A549 (cell line): ENCODE results near the gene GINS1. TPM values are rescaled to one million over a fixed set of nuclear protein-coding genes. Genes with fewer than 3 reads are reported as not detected.

Experiments
- ATAC-seq, 2 experiments: fragments of 200-7000 bp in 1 of 2; fragments of >200 bp in 1 of 2; cut with Nextera tagmentation in 1 of 2; cut with Tn5 transposase in 1 of 2; 3 replicates each; pipeline versions ENCODE4 v1.8.0 to v1.9.1; 2018 to 2020; ENCODE audit warnings: mild to moderate bottlenecking in 1 of 2, moderate library complexity in 1 of 2
- CTCF ChIA-PET: fragments of 300-600 bp; sonication (Branson Sonifier 250); formaldehyde crosslinking; extraction: SDS; loops from one replicate; lab custom pipeline; 2021; ENCODE audit warnings: antibody characterized with exemption, inconsistent platforms; lab: Yijun Ruan, JAX
- POLR2A ChIA-PET: fragments of 350-600 bp; formaldehyde crosslinking; extraction: SDS; loops from one replicate; lab custom pipeline; 2021; ENCODE audit warnings: antibody characterized with exemption, inconsistent platforms; lab: Yijun Ruan, JAX
- DNase-seq, 2 experiments: peaks; one replicate each; pipeline versions ENCODE4 v3.0.0 to v3.0.0-alpha.2; 2011 to 2016; ENCODE audit warnings: low read depth in 1 of 2, low spot score in 1 of 2
- FAIRE-seq: peaks from 2 replicates; lab custom pipeline; 2011; peaks lifted over from hg19 to GRCh38; lab: Jason Lieb, UNC
- H3K27ac ChIP-seq, 2 experiments: fragments of >200 bp; sonication (Bioruptor Twin); formaldehyde crosslinking; 3 replicates each; pipeline ENCODE4 v1.5.1; 2016 to 2017
- H3K4me1 ChIP-seq: fragments of >200 bp; sonication (Bioruptor Twin); formaldehyde crosslinking; 3 replicates; pipeline ENCODE4 v1.6.1; 2016
- H3K4me2 ChIP-seq: fragments of >200 bp; sonication (Bioruptor Twin); formaldehyde crosslinking; 3 replicates; pipeline ENCODE4 v1.6.1; 2016
- H3K4me3 ChIP-seq: fragments of >200 bp; sonication (Bioruptor Twin); formaldehyde crosslinking; 3 replicates; pipeline ENCODE4 v1.5.1; 2016
- H3K9me3 ChIP-seq: fragments of >200 bp; sonication (Bioruptor Twin); formaldehyde crosslinking; 3 replicates; pipeline ENCODE4 v1.6.1; 2016
- BCL3 ChIP-seq: fragments of >200 bp; sonication (Bioruptor Twin); formaldehyde crosslinking; IDR thresholded peaks from 3 replicates; pipeline ENCODE4 v1.6.1; 2016
- CBX2 ChIP-seq: fragments of 200-600 bp; sonication (generic); IDR thresholded peaks from 2 replicates; pipeline ENCODE4 v1.6.1; 2016; ENCODE audit warnings: low read depth, mild to moderate bottlenecking, borderline replicate concordance
- CBX8 ChIP-seq: fragments of 200-600 bp; sonication (generic); IDR thresholded peaks from 2 replicates; pipeline ENCODE4 v1.6.1; 2016
- CEBPB ChIP-seq, 2 experiments: fragments of >200 bp in 1 of 2; sonication (Bioruptor Twin) in 1 of 2; formaldehyde crosslinking in 1 of 2; IDR thresholded peaks; 2 replicates each; pipeline ENCODE4 v1.6.1; 2012 to 2016
- CHD4 ChIP-seq: fragments of 200-600 bp; sonication (generic); IDR thresholded peaks from 2 replicates; pipeline ENCODE4 v1.6.1; 2016; ENCODE audit warnings: antibody characterized with exemption, mild to moderate bottlenecking, borderline replicate concordance
- CTCF ChIP-seq: fragments of >200 bp; sonication (Bioruptor Twin); formaldehyde crosslinking; IDR thresholded peaks from 3 replicates; pipeline ENCODE4 v1.5.1; 2016
- ESRRA ChIP-seq: fragments of 150-350 bp; IDR thresholded peaks from 2 replicates; pipeline ENCODE4 v1.6.1; 2014; ENCODE audit warnings: mild to moderate bottlenecking, low read length, borderline replicate concordance
- HDAC2 ChIP-seq: fragments of 200-600 bp; sonication (generic); IDR thresholded peaks from 2 replicates; pipeline ENCODE4 v1.6.1; 2016
- KDM5A ChIP-seq: fragments of 200-600 bp; sonication (generic); IDR thresholded peaks from 2 replicates; pipeline ENCODE4 v1.6.1; 2016; ENCODE audit warnings: antibody characterized with exemption, mild to moderate bottlenecking
- MAFK ChIP-seq: fragments of 450-650 bp; IDR thresholded peaks from 2 replicates; pipeline ENCODE4 v1.6.1; 2014; ENCODE audit not compliant: partially characterized antibody
- MAX ChIP-seq: IDR thresholded peaks from 2 replicates; pipeline ENCODE4 v1.6.1; 2012
- MAZ ChIP-seq: fragments of 150-350 bp; IDR thresholded peaks from 2 replicates; pipeline ENCODE4 v1.6.1; 2014; ENCODE audit warnings: antibody characterized with exemption, low read depth, low read length, borderline replicate concordance
- NPAS2 ChIP-seq: fragments of 250-450 bp; sonication (Bioruptor Pico); IDR thresholded peaks from 2 replicates; pipeline ENCODE4 v1.8.0; 2022; ENCODE audit warnings: mild to moderate bottlenecking, moderate library complexity, borderline replicate concordance
- NR3C1 ChIP-seq: fragments of >200 bp; sonication (Bioruptor Twin); formaldehyde crosslinking; IDR thresholded peaks from 3 replicates; pipeline ENCODE4 v1.6.1; 2017
- POLR2A ChIP-seq: IDR thresholded peaks from 2 replicates; pipeline ENCODE4 v1.6.1; 2012; ENCODE audit warnings: mild to moderate bottlenecking, low read length
- RARB ChIP-seq: fragments of 250-450 bp; sonication (Bioruptor Pico); IDR thresholded peaks from 2 replicates; pipeline ENCODE4 v1.8.0; 2021; ENCODE audit warnings: mild to moderate bottlenecking, moderate library complexity
- RCOR1 ChIP-seq: fragments of 150-350 bp; IDR thresholded peaks from 2 replicates; pipeline ENCODE4 v1.6.1; 2014; ENCODE audit warnings: antibody characterized with exemption, low read length, low read depth
- REST ChIP-seq: fragments of 200-600 bp; sonication (generic); IDR thresholded peaks from 2 replicates; pipeline ENCODE4 v1.6.1; 2016; ENCODE audit warnings: antibody characterized with exemption, mild to moderate bottlenecking, moderate library complexity
- TFCP2L1 ChIP-seq: fragments of 250-450 bp; sonication (Bioruptor Pico); IDR thresholded peaks from 2 replicates; pipeline ENCODE4 v1.5.0; 2021; ENCODE audit warnings: mild to moderate bottlenecking
- ZC3H11A ChIP-seq: fragments of 450-650 bp; IDR thresholded peaks from 2 replicates; pipeline ENCODE4 v1.6.1; 2014; ENCODE audit warnings: antibody characterized with exemption, mild to moderate bottlenecking
- ZNF302 ChIP-seq: fragments of 250-450 bp; sonication (Bioruptor Pico); IDR thresholded peaks from 2 replicates; pipeline ENCODE4 v1.9.0; 2021; ENCODE audit warnings: inconsistent platforms, mild to moderate bottlenecking, moderate library complexity
- WGBS: methylation state at CpG from one replicate; pipeline ENCODE4 v1.1.6; 2017; ENCODE audit errors: missing lambda C conversion rate; 5-methylcytosine and 5-hydroxymethylcytosine counted together
- polyA plus RNA-seq, 4 experiments: library from polyadenylated mRNA; depleted of rRNA in 3 of 4; stranded (reverse); fragments of >200 nt; fragmentation: RNase III in 1 of 4; extraction: RNeasy Plus Mini Kit Qiagen cat#74134 plus additional on column Dnase treatment in 1 of 4; gene quantifications; 2 replicates in 3 of 4; 3 replicates in 1 of 4; pipeline ENCODE4 v1.2.3, GENCODE V29; 2011 to 2017

GINS1 gene
- polyA plus RNA-seq, 2 of the 4 experiments (the other 2 are of a cell fraction) = 34.2 to 46.4 TPM

GRCh38 chr20:25380945-25381614, 26.4 kb upstream of the GINS1 start:
- no peak for DNase-seq
- peaks cover 9% of the 10 kb centered on the region; the same call in 1 of the 3 replicates for H3K4me1 ChIP-seq
- H3K27ac ChIP-seq = no peak overlapping the region
- WGBS = 89% methylated on average over 7 of the region's 7 CpGs
- H3K9me3 ChIP-seq = no peaks in the 10 kb centered on the region
- no peak for FAIRE-seq
- no peak overlapping the region for H3K4me3 ChIP-seq
- TF ChIP-seq HDAC2 (no peak), MAFK (peak; percentile 25)
- TF ChIP-seq, all 56 proteins: peak for 1
- CTCF ChIA-PET = no interaction called here
- ATAC-seq = no peak
- POLR2A ChIA-PET = no interaction called here
- no peak overlapping the region for H3K4me2 ChIP-seq

GRCh38 chr20:25382704-25383370, 24.6 kb upstream of the GINS1 start:
- no peak overlapping the region for H3K4me2 ChIP-seq
- peaks cover 9% of the 10 kb centered on the region; the same call in 1 of the 3 replicates for H3K4me1 ChIP-seq
- DNase-seq (no peak), FAIRE-seq (no peak), ATAC-seq (no peak)
- WGBS = 89% methylated on average over 5 of the region's 5 CpGs
- ChIA-PET POLR2A (no interaction called here), CTCF (interaction anchor here (1.2 kb wide), 1 partner anchor 16 kb away, joined by 6 read pairs; no protein-coding TSS in a partner anchor)
- H3K4me3 ChIP-seq = no peak overlapping the region
- no peak for TF ChIP-seq POLR2A
- TF ChIP-seq RCOR1 = no peak
- TF ChIP-seq BCL3 = no peak
- no peak for TF ChIP-seq CBX2
- TF ChIP-seq NPAS2 (CRISPR knock-in tag) = no peak
- TF ChIP-seq REST = no peak
- no peak for TF ChIP-seq NR3C1
- no peak for TF ChIP-seq MAZ
- no peak for TF ChIP-seq MAX
- H3K27ac ChIP-seq = no peak overlapping the region
- no peaks in the 10 kb centered on the region for H3K9me3 ChIP-seq

- H3K4me2 ChIP-seq = peak overlapping the region; percentile 81
- ChIA-PET POLR2A (no interaction called here), CTCF (interaction anchor here (1.9 kb wide), 1 partner anchor 90 kb away, joined by 5 read pairs; no protein-coding TSS in a partner anchor)
- peak overlapping the region; percentile 95 for H3K4me3 ChIP-seq
- peak overlapping the region; percentile 78 to 90 for H3K27ac ChIP-seq
- no peaks in the 10 kb centered on the region for H3K9me3 ChIP-seq
- FAIRE-seq (no peak), ATAC-seq (peak; percentile 15 to 18; a peak in 5 of 6 replicates), DNase-seq (peak in 1 of 2 experiments; percentile 42)
- WGBS = 23% methylated on average over 19 of the region's 19 CpGs
- TF ChIP-seq BCL3 (no peak), ZNF302 (CRISPR knock-in tag) (no peak), RARB (no peak), KDM5A (no peak), ZC3H11A (no peak), TFCP2L1 (CRISPR knock-in tag) (no peak), CTCF (no peak), ESRRA (no peak), CHD4 (no peak), CEBPB (IDR thresholded peaks at IDR 0.05) (no peak), CBX8 (no peak), POLR2A (no peak)
- peaks cover 7% of the 10 kb centered on the region; the same call in 1 of the 3 replicates for H3K4me1 ChIP-seq
These were observed 18.0 kb upstream of the GINS1 start for GRCh38 chr20:25389401-25389857.
